GM21786 (cell line): ENCODE measurements around the gene RIOK2.
A peak's percentile ranks its signal among the peaks of the same experiment; 100 is the strongest.
"Not testable (repeated sequence)": the region's sequence is repeated elsewhere in the genome, so short reads cannot be mapped to it uniquely, and the experiment has no call there.

Experiments
- ATAC-seq: cut with Tn5 transposase; IDR thresholded peaks from one replicate; pipeline ENCODE4 v1.9.1; 2021; ENCODE audit not compliant: unreplicated experiment

RIOK2 gene

DNA sequence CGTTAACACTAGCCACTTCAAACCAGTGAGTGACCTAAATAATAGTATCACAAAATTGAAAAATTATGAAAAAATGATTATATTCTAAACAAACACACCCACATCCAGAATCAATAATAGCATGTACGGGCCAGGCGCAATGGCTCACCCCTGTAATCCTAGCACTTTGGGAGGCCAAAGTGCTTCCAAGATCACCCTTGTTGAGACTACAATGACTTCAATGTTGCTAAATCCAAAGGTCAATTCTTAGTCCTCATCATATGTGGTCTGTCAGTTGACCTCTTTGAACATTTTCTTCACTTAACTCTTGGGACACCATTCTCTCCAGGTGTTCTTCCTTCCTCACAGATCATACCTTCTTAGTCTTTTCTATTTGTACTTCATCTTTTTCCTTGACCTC lies 11.3 kb downstream of the RIOK2 start:
- no peak for ATAC-seq

DNA sequence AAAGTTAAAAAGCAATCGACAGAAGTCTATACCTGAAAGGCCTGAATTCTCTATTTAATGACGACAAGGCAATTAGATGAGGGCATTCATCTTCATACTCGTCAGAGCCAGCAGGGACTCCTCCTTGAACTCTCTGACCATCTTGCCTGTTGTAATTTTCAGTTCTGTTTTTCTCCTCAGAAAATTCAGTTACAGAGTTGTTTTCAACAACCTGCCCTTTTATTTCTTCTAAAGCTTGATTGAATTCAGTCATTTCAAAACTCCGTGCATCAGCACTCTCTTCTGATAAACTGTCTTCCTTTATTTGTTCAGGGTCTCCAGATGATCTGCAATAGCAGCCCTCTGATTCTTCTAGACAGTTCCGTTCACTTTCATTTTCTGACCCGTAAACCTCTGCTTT lies 15.6 kb downstream of the RIOK2 start:
- peak; percentile 82 for ATAC-seq

DNA sequence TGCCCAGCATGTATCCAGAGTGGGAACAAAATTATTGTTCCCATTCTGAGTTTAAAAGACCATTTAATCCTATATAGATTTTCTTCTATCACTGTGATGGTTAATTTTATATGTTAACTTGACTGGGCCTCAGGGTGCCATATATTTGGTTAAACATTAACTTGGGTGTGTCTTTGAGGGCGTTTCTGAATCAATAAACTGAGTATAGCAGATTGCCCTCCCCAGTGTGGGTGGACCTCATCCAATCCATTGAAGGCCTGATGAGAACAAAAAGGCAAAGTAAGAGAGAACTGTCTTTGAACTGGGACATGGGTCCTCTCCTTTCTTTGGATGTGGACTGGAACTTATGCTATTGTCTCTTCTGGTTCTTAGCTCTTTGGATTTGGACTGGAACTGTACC lies 17.3 kb downstream of the RIOK2 start:
- ATAC-seq = no peak

DNA sequence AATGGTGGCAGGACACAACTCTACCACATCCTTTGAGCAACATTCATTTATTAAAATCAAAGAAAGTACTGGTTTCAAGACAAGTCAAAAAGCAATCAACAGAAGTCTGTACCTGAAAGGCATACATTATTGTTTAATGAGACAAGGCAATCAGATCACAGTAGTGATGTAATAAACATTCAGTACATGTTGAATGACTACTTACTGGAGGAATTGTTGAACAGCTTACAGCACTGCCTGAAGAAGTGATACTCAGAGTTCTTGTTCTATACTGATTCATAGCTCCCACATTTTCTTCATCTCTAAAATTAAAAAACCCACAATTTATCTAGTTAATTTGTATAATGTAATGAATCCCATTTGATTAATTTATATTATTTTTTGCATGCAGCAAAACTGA lies 18.2 kb downstream of the RIOK2 start:
- ATAC-seq = no peak

DNA sequence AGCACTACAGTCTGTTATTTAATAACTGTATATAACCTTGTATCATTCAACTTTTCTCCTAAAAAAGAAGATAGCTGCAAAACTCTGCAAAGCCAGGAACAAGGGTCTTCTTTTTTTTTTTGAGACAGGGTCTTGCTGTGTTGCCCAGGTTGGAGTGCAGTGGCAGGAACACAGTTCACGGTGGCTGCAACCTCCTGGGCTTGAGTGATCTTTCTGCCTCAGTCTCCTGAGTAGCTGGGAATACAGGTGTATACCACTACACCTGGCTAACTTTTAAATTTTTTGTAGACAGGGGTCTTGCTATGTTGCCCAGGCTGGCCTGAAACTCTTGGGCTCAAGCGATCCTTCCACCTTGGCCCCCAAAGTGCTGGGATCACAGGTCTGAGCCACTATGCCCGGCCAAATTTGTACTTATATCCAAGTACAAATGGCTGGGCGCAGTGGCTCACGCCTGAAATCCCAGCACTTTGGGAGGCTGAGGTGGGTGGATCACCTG lies 19.2 kb downstream of the RIOK2 start:
- ATAC-seq = no peak

DNA sequence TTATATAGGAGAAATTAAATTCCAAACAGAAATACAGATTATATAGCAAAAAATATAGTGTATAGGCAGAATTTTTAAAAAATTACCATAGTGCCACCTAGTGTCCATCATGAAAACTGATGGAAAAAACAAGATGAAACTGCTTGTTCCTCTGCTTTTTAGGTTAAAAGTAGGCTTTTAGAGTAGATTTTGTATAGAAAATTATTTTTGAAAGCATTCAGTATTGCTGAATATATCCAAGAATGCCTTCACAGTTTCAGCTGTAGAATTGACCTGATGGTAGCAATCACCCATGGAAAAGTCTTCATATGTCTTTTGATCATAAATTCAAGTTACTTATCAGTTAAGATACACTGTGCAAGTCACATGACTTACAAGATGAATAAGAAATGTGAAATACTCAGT lies 19.7 kb downstream of the RIOK2 start:
- no peak for ATAC-seq

DNA sequence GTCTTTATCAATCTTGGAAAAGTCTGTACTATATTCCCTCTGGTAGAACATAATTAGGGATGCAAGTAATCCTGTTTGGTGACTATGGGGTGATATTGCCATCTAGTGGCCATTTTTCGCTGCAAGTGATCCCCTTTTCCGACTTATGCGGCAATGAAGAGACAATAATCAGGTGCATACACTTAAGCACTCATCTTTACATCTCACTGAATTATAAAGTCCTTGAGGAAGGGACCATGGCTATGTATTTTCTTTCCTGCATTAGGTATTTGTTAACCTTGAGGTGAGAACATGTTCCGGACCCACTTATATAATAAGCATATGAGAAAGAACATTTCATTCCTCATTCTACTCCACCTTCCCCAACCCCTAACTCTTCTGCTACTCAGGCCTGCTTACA lies 21.0 kb downstream of the RIOK2 start:
- peak; percentile 57 for ATAC-seq

DNA sequence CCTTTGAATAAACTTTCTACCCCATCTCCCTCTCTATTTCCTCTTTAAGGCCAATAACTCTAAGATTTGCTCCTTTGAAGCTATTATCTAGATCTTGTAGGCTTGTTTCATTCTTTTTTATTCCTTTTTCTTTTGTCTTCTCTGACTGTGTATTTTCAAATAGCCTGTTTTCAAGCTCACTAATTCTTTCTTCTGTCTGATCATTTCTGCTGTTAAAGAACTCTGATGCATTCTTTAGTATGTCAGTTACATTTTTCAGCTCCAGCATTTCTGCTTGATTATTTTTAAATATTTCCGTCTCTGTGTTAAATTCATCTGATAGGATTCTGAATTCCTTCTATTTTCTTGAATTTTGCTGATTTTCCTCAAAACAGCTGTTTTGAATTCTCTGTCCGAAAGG lies 25.4 kb downstream of the RIOK2 start:
- no peak for ATAC-seq

DNA sequence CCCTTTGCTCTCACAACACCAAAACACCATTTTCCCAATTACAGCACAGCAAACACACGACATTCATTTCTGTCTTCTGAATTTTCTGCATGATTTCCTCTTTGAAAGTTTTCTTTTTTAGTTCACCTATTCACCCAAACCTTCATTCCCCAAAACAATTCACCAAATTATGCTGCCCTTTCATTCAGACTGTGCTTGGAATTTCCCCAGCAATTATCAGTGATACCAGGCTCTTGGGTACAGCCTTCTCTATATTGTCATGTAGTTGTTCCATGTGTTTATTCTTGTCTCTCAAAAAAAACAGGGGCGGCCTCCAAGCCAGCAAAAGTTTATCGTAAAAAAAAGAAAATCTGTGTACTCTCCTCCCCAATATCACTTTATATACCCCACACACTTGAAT lies 31.7 kb downstream of the RIOK2 start:
- no peak for ATAC-seq

DNA sequence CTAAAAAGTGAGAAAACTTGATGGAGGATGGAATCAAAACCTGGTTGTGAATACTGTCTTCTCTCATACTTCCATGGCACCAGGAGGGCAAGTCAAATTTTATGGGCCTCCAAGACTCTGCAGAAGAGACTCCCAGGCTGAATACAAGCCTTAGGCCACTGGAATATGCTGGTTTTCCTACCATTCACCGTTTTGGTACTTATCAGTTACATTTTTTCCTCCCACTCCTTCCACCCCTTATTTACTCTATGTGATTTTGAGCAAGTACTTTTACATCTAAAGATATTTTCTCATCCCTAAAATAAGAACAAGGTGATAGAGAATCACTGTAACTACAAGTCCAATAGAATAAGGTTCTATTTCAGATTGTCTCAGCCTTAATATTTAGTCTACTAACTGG lies 32.6 kb downstream of the RIOK2 start:
- ATAC-seq = no peak

DNA sequence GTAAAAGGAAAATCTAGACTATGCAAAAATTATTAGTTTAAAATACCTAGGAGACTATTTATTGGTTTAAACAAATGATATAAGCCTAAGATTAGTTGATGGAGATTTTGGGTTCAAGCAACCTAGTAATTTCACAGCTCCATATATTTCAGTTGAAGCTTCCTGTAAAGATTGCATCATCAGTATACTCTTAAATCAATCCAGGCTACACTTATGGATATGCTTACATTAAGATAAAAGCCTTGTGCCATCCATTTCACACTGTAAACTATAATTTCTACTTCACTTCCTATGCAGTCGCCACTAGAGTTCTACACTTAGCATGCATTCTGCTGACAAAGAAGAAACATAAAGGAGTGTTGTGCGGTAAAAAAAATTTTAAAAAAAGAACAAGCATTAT lies 33.3 kb downstream of the RIOK2 start:
- ATAC-seq = no peak

DNA sequence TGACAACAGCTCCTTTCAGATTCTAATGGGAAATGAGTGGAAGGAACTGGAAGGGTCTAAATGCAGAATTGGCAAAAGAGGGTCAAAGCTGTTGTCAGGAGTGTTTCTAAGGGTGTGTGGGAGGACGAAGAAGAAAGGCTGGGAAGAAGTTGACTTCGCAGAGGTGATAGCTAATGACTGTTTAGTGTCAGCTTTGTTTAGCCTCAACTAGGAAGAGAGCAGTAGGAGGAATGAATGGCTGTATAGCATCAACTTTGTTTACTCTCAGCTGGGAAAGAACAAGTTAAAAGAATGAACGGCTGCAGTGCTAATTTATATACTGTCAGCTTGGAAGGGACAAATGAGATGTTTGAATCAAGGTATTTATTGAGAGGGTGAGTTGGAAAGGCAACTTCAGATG lies 34.8 kb downstream of the RIOK2 start:
- no peak for ATAC-seq

DNA sequence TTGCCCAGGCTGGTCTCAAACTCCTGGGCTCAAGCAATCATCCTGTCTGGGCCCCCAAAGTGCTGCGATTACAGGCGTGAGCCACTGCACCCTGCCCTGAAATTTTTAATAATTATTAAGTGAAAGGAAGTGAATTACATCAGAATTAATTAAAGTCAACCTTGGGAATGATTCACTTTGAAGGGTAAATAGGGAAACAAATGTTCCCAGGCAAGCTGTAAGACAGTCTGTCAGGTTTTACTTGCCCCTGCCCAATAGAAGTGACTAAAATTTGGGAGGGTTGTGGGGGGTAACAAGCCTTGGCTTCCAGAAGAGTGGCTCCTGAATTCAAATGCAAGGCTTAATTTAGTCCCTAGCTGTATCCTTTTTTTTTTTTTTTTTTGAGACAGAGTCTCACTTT lies 39.3 kb downstream of the RIOK2 start:
- no peak for ATAC-seq

DNA sequence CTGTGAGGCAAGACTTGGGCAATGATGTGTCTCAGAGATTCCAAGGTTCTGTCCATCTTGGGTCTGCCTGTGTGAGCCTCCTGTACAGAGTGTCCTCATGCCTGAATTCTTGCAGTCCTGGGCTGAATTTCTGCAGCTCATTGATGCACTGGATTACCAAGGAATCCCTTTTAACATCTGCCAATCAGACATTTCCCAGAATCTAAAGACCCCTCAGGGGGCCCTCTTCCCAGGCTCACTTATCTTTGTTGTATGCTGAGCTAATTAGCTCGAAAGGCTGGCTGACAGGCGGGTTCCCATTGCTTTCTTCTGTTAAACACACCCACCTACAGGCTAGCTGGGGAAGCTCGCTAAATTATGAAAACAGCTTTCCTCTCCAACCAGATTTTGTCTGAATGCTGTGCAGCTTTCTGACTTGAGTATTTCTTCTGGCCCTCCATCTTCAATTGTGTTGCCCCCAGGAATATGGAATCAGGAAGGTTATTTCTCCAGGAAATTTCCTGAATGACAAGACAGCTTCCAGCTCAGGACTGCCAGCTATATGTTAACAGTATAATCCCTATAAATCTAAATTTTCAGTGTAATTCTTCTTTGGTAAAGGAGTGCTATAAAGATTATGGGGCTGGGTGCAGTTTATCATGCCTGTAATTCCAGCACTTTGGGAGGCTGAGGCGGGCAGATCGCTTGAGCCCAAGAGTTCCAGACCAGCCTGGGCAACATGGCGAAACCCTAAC lies 40.4 kb downstream of the RIOK2 start, which contains the start of gene LIX1:
Gene LIX1 (minus strand): TSS at position 91 of the 734 bp plus-strand sequence. CDS start 35 bp downstream, at position 56.
- peak; percentile 91 for ATAC-seq

DNA sequence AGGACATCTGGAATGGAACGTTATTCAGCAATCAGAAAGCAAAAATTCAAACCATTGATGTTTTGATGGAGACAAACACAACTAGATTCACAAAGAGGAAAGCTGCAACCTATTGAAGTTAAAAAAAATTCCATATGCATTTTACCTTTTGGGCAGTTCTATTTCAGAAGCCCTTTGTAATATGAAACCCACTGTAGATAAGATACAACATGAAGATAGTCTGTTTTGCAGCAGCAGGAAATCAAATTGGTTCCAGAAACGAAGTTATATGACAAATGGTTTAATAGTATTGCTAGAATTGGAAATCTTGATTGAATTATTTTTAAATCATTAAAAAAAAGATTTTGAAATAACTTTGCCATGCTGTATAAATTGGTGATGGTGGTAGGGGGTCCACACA lies 41.5 kb downstream of the RIOK2 start:
- no peak for ATAC-seq

DNA sequence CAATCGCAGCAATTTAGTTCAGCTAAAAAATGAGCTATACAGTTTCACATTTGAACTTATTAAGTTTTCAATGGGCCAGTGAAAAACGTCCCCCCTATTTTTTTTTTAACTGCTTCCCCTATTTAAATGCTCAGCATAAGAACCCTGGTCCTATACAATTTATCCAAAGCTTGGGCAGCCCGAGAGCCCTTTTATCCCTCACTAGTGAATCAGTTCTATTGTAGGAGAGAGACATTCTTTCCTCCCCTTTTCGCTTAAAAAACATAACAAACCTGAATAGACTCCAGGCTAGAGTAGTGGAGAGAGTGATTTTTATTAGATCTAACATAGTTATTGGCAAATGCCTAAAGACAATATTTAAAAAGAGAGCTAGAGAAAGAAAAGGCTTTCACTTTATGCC lies 42.0 kb downstream of the RIOK2 start:
- ATAC-seq = no peak

DNA sequence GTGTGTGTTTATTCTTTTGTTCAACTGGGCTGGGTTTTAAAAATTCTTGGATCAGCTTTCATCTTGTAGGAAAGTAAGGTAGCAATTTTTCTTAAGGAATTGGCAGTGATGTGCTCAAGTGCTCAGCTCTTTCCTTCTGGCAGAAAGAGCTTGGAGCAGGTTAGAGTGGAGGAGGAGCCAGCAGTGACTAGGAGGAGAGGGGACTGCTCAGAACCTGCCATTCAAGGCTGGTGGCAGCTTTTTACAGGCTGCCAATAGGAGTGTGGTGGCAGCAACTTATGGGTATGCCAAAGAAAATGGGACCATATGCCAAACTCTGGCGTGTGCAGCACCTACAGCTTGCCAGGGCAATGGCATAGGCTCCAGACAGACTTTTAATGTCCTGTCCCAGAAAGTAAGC lies 42.8 kb downstream of the RIOK2 start:
- not testable (repeated sequence) for ATAC-seq

DNA sequence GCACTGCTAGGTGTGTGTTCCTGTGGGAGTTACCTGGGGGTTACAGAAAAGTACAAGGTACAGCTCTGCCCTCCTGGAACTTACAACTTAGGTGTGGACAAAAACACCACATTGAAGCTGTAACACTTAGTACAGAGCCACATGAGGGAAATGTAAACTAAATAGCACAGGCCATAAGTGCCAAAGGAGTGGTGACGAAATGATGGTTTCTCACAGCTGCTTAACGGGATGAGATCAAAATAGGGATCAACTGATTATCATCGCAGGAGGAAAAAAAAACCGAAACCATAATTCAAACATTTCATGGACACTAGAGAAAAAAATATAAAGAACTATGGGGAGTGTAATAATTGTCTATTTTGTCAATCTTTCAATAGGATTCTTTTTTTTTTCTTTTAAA lies 46.6 kb downstream of the RIOK2 start:
- ATAC-seq = no peak

DNA sequence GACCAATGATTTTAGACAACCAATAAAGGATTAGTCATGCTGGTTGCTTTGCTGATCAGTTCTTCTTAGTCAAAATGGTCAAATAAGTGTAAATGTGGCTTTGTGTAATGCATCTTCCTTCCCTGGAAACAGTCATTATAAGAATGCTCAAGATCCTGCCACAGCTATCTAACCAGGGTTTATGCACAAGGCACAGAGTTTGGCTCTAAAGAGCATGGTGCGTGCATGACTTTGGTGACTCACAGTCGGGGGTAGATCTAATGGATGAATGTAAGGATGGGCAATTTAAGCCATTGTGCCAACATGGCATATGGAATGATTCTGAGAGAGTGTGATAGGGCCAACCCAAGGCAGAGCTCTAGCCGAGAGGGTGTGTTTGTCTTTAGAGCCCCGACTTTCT lies 47.2 kb downstream of the RIOK2 start:
- no peak for ATAC-seq

DNA sequence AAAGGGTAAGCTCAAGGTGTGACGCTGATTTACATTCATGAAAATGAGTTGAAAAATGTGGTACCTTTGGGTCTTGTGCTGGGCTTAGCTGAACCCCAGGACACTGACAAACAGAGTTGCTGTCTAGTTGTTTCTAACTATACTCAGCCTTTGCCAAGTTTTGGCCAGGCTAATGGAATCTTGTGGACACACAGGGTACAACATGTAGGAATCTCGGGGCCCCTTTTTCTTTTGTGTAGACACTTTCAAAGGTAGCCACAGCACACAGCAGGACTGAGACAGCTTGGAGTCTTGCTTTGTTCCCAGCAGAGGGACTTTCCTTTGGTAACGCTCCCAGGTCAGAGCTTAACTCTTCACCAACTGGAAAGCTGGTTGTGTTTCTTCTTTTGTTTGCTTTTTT lies 48.4 kb downstream of the RIOK2 start:
- no peak for ATAC-seq

DNA sequence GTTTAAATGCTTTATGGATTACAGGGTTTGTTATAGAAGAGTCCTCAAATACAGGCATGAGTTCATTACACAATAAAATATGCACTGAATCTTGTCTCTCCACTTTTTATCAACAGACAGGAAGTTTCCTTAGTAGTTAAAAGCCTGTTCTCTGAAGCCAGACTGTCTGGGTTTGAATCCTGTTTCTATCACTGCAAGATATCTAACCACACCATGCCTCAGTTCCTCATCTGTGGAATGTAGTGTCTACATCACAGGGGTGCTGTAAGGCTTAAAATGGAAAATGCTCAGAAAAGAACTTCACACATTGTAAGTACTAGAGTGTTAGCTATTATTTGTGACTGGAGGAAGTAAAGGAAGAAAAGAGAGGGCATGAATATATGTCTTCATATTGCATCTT lies 49.9 kb downstream of the RIOK2 start:
- ATAC-seq = no peak

DNA sequence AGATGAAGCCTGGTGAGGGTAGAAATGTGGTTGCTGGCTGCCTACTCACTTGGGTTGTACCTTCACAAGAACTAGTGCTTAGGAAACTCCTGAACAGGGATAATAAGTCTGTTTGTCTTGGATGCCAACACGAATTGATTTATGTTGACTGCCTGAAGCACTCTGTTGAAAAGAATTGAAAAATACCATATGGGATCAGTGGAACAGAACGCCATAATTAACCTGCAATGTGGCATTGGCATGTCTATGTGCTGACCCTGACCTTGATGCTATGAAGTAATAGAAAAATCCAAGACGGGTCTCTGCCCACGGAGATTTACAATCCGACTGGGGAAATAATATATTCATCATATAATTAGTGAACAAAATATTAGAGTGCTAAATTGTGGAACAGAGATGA lies 51.1 kb downstream of the RIOK2 start:
- no peak for ATAC-seq

DNA sequence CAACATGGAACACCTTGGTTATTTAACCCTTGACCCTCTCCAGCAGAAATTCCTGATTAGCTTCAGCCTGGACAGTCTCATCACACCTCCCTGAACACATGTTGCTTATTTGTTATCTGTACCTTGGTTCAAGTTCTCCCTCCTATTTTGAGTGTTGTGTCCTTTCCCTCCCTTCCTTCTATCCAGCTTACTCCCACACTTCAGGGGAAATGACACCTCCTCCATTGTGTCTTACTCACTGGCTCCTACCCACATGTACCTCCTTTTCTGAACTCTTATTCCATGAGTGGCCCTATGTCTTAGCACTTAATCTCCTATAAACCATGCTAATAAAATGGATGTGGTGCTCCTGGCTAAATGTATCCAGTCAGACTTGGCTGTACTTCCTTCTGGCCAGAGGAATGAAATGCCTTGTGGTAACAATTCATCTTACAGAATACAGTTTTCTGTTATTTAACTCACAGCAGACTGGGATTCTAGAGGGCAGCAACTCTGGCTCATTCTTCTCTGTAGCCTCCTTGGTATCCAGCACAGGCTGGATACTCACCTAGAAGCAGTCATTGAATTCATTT lies 51.8 kb downstream of the RIOK2 start:
- ATAC-seq = no peak
